Measurements from ENCODE around the gene ARID4B. TPM values are rescaled to one million over a fixed set of nuclear protein-coding genes. Genes with fewer than 3 reads are reported as not detected.
A peak's percentile ranks its signal among the peaks of the same experiment; 100 is the strongest.

The ARID4B gene
- polyA plus RNA-seq, 2 of the 4 experiments (the other 2 are of a cell fraction): 14.9 to 16.0 TPM

GRCh38 chr1:235127732-235128455 lies 200.1 kb downstream of the ARID4B start:
- WGBS (ENCODE audit: missing lambda C conversion rate): under 1% methylated on average over 35 of the region's 35 CpGs
- Histone ChIP-seq H3K4me1 (peaks cover 14% of the 10 kb centered on the region; the same call in 2 of the 3 replicates), H3K9me3 (no peaks in the 10 kb centered on the region), H3K4me3 (peak overlapping the region; percentile 82), H3K4me2 (peak overlapping the region; percentile 80), H3K27ac (peak overlapping the region; percentile 91 to 98)
- ATAC-seq (peak in 1 of 2 experiments; percentile 15; a peak in 2 of 6 replicates), FAIRE-seq (no peak), DNase-seq (ENCODE audit: low read depth in 1 of 2, low spot score in 1 of 2) (no peak)
- TF ChIP-seq ZFP36 (IDR thresholded peaks at IDR 0.05; ENCODE audit: borderline replicate concordance, partially characterized antibody) (no peak), CBX2 (IDR thresholded peaks at IDR 0.05; ENCODE audit: borderline replicate concordance, low read depth) (no peak), POLR2A (IDR thresholded peaks at IDR 0.05; ENCODE audit: low read length) (no peak), BCL3 (IDR thresholded peaks at IDR 0.05) (no peak), NFE2L2 (conservative IDR thresholded peaks at IDR 0.05; ENCODE audit: low read length) (no peak), MAZ (IDR thresholded peaks at IDR 0.05; ENCODE audit: borderline replicate concordance, low read depth, low read length) (no peak), SMC3 (IDR thresholded peaks at IDR 0.05) (no peak), HDAC2 (IDR thresholded peaks at IDR 0.05) (no peak), MAX (IDR thresholded peaks at IDR 0.05) (no peak)
- ChIA-PET POLR2A (interaction anchor here (0.5 to 1.5 kb wide), 4 partner anchors 18 to 1010 kb away, joined by 3 to 5 read pairs (median 4); partner anchors contain the start of gene RBM34), CTCF (interaction anchor here (0.6 to 1.2 kb wide), 6 partner anchors 8 to 646 kb away, joined by 3 read pairs; no protein-coding TSS in a partner anchor)

DNA sequence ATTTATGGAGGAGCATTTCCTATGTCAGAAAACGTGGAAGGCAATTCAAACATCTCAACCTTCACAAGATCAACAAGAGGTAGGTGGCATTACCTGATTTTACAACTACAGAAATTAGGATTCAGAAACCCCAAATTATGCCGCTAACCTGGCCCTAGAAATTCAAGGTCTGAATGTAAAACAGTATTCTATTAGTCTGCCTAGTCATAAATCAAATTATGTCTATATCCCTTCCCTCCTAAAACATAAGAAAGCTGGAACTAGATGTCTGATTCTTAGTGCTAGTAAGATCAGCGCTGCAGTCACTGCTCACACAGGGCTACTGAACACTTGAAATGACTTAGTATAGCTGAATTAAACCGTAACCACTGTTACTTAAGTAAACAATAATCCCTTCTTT lies 200.8 kb downstream of the ARID4B start:
- WGBS (ENCODE audit: missing lambda C conversion rate): 13% methylated on average over 4 of the region's 4 CpGs
- H3K9me3 ChIP-seq: no peaks in the 10 kb centered on the region
- ATAC-seq: no peak
- CTCF ChIA-PET: interaction anchor here (0.6 to 3.8 kb wide), 5 partner anchors 15 to 645 kb away, joined by 3 to 13 read pairs (median 3); no protein-coding TSS in a partner anchor
- H3K4me3 ChIP-seq: peak overlapping the region; percentile 82
- DNase-seq (ENCODE audit: low read depth in 1 of 2, low spot score in 1 of 2): no peak
- H3K4me2 ChIP-seq: peak overlapping the region; percentile 80
- TF ChIP-seq CHD2 (IDR thresholded peaks at IDR 0.05; ENCODE audit: low read length, partially characterized antibody): no peak
- TF ChIP-seq HOXB5 (CRISPR knock-in tag; IDR thresholded peaks at IDR 0.05): no peak
- no peak for TF ChIP-seq POLR2AphosphoS2 (conservative IDR thresholded peaks at IDR 0.05; ENCODE audit: low read length)
- TF ChIP-seq MAFK (IDR thresholded peaks at IDR 0.05; ENCODE audit: partially characterized antibody): no peak
- TF ChIP-seq HMGXB4 (CRISPR knock-in tag; IDR thresholded peaks at IDR 0.05; ENCODE audit: borderline replicate concordance): no peak
- TF ChIP-seq SREBF2 (IDR thresholded peaks at IDR 0.05): no peak
- no peak for TF ChIP-seq HOXB13 (CRISPR knock-in tag; IDR thresholded peaks at IDR 0.05; ENCODE audit: low read depth)
- no peak for TF ChIP-seq SMC3 (IDR thresholded peaks at IDR 0.05)
- no peak for TF ChIP-seq JUNB (IDR thresholded peaks at IDR 0.05)
- TF ChIP-seq NPAS2 (CRISPR knock-in tag; IDR thresholded peaks at IDR 0.05; ENCODE audit: borderline replicate concordance): no peak
- TF ChIP-seq CBX8 (IDR thresholded peaks at IDR 0.05): no peak
- no peak for TF ChIP-seq CBX2 (IDR thresholded peaks at IDR 0.05; ENCODE audit: borderline replicate concordance, low read depth)
- TF ChIP-seq KDM5A (IDR thresholded peaks at IDR 0.05): no peak
- TF ChIP-seq TP53 (CRISPR knock-in tag; IDR thresholded peaks at IDR 0.05): no peak
- peak overlapping the region; percentile 91 to 98 for H3K27ac ChIP-seq
- POLR2A ChIA-PET: no interaction called here
- no peak for FAIRE-seq
- peaks cover 14% of the 10 kb centered on the region; the same call in 2 of the 3 replicates for H3K4me1 ChIP-seq

GRCh38 chr1:235124665-235125064 lies 203.3 kb downstream of the ARID4B start:
- CTCF ChIA-PET: interaction anchor here (3.8 kb wide), 1 partner anchor 20 kb away, joined by 13 read pairs; no protein-coding TSS in a partner anchor
- 87% methylated on average over 1 of the region's 1 CpG for WGBS (ENCODE audit: missing lambda C conversion rate)
- TF ChIP-seq BHLHE40 (IDR thresholded peaks at IDR 0.05; ENCODE audit: low read depth, low read length): no peak
- TF ChIP-seq, protein P1, sequence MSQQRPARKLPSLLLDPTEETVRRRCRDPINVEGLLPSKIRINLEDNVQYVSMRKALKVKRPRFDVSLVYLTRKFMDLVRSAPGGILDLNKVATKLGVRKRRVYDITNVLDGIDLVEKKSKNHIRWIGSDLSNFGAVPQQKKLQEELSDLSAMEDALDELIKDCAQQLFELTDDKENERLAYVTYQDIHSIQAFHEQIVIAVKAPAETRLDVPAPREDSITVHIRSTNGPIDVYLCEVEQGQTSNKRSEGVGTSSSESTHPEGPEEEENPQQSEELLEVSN (IDR thresholded peaks at IDR 0.05; ENCODE audit: borderline replicate concordance, low read depth): no peak
- no peak for TF ChIP-seq HDAC2 (IDR thresholded peaks at IDR 0.05)
- no peak for TF ChIP-seq MAFK (IDR thresholded peaks at IDR 0.05; ENCODE audit: partially characterized antibody)
- TF ChIP-seq CHD2 (IDR thresholded peaks at IDR 0.05; ENCODE audit: low read length, partially characterized antibody): no peak
- no peak for TF ChIP-seq BCL3 (IDR thresholded peaks at IDR 0.05)
- TF ChIP-seq HEYL (CRISPR knock-in tag; IDR thresholded peaks at IDR 0.05): no peak
- no peak for TF ChIP-seq EHMT2 (IDR thresholded peaks at IDR 0.05; ENCODE audit: low read depth)
- no peak for TF ChIP-seq PBX3 (IDR thresholded peaks at IDR 0.05)
- no peak for TF ChIP-seq JUNB (IDR thresholded peaks at IDR 0.05)
- no peak for TF ChIP-seq RCOR1 (IDR thresholded peaks at IDR 0.05; ENCODE audit: low read depth, low read length)
- TF ChIP-seq RAD21 (conservative IDR thresholded peaks at IDR 0.05 in 1 of 2, IDR thresholded peaks at IDR 0.05 in 1 of 2): no peak

More at GRCh38 chr1:235124665-235125064, 203.3 kb downstream of the ARID4B start:
- POLR2A ChIA-PET: no interaction called here
- H3K4me3 ChIP-seq: no peak overlapping the region
- ATAC-seq (no peak), FAIRE-seq (no peak), DNase-seq (ENCODE audit: low read depth in 1 of 2, low spot score in 1 of 2) (no peak)
- no peaks in the 10 kb centered on the region for H3K9me3 ChIP-seq
- no peak overlapping the region for H3K27ac ChIP-seq
- peaks cover 20% of the 10 kb centered on the region; the same call in 2 of the 3 replicates for H3K4me1 ChIP-seq
- H3K4me2 ChIP-seq: no peak overlapping the region
